GM12865 (cell line): ENCODE measurements around the gene TNRC6C.

Source experiments
- DNase-seq: peaks from one replicate; pipeline ENCODE4 v3.0.0; 2010; ENCODE audit warnings: low read depth
- H3K4me3 ChIP-seq: 2 replicates; pipeline ENCODE4 v1.5.1; 2011; ENCODE audit warnings: mild to moderate bottlenecking, low read depth, low read length, control low read depth
- TF ChIP-seq, protein P1 (sequence below): IDR thresholded peaks from 2 replicates; pipeline ENCODE4 v1.5.1; 2011; ENCODE audit warnings: low read length, control low read depth, low read depth, inconsistent platforms; ENCODE audit not compliant: insufficient read depth; ENCODE audit errors: missing control alignments

TNRC6C gene

DNA sequence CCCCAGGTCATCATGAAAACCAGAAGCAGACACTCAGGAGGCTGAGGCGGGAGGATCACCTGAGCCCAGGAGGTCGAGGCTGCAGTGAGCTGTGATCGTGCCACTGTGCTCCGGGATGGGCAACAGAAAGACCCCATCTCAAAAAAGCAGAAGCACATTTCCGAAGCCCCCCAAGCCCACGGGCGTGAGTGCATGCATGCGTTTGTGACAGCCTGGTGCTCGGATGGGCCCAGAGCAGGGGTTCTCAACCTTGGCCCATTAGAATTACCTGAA lies 150.9 kb downstream of the TNRC6C start:
- H3K4me3 ChIP-seq, result no peak overlapping the region
- TF ChIP-seq, protein P1, sequence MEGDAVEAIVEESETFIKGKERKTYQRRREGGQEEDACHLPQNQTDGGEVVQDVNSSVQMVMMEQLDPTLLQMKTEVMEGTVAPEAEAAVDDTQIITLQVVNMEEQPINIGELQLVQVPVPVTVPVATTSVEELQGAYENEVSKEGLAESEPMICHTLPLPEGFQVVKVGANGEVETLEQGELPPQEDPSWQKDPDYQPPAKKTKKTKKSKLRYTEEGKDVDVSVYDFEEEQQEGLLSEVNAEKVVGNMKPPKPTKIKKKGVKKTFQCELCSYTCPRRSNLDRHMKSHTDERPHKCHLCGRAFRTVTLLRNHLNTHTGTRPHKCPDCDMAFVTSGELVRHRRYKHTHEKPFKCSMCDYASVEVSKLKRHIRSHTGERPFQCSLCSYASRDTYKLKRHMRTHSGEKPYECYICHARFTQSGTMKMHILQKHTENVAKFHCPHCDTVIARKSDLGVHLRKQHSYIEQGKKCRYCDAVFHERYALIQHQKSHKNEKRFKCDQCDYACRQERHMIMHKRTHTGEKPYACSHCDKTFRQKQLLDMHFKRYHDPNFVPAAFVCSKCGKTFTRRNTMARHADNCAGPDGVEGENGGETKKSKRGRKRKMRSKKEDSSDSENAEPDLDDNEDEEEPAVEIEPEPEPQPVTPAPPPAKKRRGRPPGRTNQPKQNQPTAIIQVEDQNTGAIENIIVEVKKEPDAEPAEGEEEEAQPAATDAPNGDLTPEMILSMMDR, result no peak
- DNase-seq, result no peak

DNA sequence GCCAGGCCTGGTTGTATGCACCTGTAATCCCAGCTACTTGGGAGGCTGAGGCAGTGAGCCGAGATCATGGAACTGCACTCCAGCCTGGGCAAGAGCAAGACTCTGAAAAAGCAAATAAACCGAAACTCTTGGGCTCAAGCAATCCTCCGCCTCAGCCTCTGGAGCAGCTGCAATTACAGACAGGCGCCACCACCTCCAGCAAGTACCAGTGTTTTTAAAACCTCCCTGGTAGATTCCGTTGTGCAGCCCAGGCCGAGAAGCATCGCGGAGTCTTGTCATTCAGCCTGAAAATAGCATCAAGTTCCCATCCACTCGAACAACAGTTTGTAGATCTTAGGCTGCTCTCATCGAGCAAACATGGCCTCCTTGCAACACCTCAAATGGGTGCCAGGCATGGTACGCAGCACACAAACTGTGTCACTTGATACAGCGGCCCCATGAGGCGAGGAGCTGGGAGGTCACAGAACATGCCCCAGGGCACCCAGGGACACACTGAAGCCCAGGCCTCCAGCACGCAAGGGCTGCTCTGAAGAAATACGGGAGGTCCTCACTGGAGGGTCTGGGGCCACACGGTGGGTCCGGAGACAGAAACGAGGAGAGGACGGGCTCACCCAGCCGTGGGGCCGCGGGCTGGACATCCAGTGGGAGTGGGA lies 152.0 kb downstream of the TNRC6C start:
- no peak for DNase-seq
- TF ChIP-seq, protein P1, result no peak
- no peak overlapping the region for H3K4me3 ChIP-seq

DNA sequence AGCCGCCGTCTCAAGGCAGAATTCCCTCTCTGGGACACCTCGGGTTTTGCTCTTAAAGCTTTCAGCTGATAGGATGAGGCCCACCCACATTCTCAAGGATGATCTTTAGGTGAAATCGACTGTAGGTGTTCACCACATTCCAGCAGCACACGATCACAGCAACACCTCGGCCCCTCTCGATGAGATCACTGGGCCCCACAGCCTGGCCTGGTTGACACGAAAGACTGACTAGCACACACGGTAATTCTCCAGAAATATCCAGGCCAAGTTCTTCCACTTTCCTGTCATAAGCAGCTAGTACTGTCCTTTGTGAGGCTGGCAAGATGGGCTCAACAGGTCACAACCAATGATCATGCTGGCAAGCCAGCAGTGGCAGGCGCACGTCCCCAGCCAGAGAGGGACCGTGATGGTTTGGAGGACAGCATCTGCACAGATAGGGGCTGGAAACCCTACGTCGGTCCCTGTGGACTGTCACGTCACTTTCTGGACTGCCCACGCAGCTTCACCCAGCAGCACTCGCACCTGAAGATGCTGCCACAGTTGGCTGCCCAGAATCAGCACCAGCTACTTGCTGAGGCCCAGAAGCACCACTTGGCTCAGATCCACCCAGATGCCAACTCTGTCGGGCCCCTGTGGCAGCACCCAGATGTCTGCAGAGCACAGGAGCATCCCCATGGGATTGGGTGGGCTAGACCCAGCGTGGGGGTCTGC lies 152.7 kb downstream of the TNRC6C start:
- no peak for DNase-seq
- TF ChIP-seq, protein P1, result no peak
- no peak overlapping the region for H3K4me3 ChIP-seq

DNA sequence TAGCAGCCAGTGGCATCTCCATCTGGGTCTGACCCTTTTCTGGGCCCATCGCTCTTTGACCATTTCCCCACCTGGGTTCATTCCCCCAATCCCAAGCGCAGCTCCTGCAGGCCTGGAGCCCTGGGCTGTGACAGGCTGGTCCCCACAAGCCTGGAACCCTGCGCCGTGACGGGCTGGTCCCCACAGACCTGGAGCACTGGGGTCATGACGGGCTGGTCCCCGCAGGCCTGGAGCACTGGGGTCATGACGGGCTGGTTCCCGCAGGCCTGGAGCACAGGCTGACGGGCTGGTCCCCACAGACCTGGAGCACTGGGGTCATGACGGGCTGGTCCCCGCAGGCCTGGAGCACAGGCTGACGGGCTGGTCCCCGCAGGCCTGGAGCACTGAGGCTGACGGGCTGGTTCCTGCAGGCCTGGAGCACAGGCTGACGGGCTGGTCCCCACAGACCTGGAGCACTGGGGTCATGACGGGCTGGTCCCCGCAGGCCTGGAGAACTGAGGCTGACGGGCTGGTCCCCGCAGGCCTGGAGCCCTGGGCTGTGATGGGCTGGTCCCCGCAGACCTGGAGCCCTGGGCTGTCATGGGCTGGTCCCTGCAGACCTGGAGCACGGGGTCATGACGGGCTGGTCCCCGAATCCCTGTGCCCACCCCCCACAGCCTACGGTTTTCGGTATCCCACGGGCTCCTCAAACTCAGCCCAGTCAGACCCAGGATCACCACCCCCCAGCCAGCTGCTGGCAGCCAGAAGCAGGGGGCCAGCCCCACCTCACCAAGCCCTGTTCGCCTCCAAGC lies 153.4 kb downstream of the TNRC6C start:
- no peak overlapping the region for H3K4me3 ChIP-seq
- TF ChIP-seq, protein P1, result no peak
- no peak for DNase-seq

DNA sequence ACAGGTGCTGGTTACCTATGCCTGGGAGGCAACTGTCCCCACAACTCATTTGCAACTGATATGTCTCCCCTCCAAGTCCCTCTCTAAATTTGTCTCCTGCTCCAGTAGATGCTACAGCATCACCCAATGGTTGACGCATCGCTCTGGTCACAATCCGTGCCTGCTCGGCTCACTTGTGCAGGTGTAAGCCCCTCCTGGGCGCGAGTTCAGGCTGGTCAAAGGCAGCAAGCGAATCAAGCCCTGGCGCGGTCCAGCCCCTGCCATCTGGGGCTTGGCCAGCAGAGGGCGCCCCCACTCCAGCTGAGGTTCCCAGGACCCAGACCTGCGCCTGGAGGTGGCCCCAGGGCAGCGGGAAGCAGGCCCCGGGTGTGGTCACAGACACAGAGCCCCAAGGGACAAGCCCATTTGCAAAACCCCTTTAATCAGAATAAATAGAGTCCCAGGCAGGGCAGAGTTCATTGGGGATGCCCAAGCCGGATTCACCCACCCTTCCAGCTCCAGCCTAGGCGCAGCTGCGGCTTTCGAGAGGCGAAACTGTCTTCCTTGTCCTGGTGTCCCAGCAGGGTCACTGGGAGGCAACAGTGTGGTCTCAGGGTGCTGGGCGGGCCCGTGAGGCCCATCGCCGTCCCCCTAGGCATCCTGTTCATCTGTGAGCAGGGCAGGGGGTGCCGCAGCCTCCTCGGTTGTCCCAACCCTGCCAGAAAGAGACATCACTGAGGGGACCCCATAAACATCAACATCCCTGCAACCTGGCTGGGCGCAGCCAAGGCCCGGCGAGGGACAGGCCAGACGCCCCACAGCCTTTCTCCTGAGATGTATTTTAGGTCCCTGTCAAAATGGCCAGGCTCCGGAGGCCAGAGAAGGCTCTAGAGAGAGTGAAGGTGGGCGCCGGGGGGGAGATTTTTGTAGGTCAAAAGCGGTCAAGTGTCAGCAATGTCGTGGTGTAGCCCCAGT lies 154.3 kb downstream of the TNRC6C start:
- TF ChIP-seq, protein P1, result peak; percentile 98
- DNase-seq, result peak; percentile 83
- no peak overlapping the region for H3K4me3 ChIP-seq

DNA sequence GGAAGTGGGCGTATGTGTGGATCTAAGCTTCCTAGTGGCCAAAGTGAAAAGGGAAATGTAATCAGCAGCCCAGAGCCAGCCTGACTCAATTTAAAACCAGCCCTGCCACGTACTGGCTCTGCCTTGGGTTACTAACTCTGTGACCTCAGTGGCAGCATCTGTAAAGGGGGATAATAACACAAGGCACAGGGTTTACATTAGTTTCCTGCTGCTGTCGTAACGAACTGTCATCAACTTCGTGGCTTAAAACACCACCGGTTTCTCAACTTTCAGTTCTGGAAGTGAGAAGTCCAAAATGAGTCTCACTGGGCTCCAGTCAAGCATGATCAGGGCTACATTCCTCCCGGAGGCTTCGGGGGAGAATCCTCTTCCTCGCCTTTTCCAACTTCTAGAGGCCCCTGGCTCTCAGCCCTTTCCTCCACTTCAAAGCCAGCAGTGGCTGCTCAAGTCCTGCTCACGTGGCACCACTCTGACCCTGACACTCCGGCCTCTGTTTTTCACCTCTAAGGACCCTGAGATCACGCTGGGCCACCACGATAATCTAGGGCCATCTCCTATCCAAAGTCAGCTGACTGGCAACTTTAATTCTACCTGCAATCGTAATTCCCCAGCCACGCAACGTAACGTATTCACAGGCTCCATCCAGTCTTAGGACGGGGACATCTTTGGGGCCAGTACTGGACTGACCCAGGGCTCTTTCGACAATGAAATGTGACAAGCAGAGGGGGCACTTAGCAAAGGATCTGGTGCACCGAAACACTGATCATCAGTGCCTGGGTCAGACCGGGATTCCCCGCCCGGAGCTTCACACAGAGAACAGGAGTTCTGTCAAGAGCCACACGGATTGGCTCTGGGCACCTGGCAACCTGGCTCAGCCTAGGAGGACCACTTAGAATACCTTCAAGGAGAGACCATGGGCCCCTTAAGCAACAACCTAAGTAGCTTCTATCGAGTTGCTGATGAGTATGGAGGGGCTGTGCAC lies 155.6 kb downstream of the TNRC6C start:
- TF ChIP-seq, protein P1, result no peak
- peak; percentile 74 for DNase-seq
- no peak overlapping the region for H3K4me3 ChIP-seq
